DND-41 (cell line): ENCODE measurements around the gene SCRG1.

ENCODE experiments used
- ATAC-seq: fragments of 200-7000 bp; cut with Tn5 transposase; 3 replicates; pipeline ENCODE4 v1.9.1; 2021; ENCODE audit warnings: low read depth; ENCODE audit not compliant: insufficient read depth
- DNase-seq: peaks from one replicate; pipeline ENCODE4 v3.0.0-alpha.2; 2020
- H2AFZ ChIP-seq: 2 replicates; pipeline ENCODE4 v1.6.0; 2012; ENCODE audit warnings: low read depth, low read length
- H3K27ac ChIP-seq: 2 replicates; pipeline ENCODE4 v1.5.1; 2012; ENCODE audit warnings: low read length, inconsistent platforms
- H3K27me3 ChIP-seq: fragments of 200-600 bp; sonication (generic); 2 replicates; pipeline ENCODE4 v1.6.0; 2012; ENCODE audit warnings: low read length, mild to moderate bottlenecking, inconsistent platforms; ENCODE audit not compliant: insufficient read depth, poor library complexity
- H3K36me3 ChIP-seq: 2 replicates; pipeline ENCODE4 v1.5.1; 2012; ENCODE audit warnings: low read length, inconsistent platforms; ENCODE audit not compliant: insufficient read depth
- H3K4me1 ChIP-seq: 2 replicates; pipeline ENCODE4 v1.5.1; 2012; ENCODE audit warnings: mild to moderate bottlenecking, low read length; ENCODE audit not compliant: insufficient read depth
- H3K4me2 ChIP-seq: 2 replicates; pipeline ENCODE4 v1.6.0; 2012; ENCODE audit warnings: mild to moderate bottlenecking, moderate library complexity, low read length, inconsistent platforms; ENCODE audit not compliant: insufficient read depth
- H3K4me3 ChIP-seq, 2 experiments: fragments of 200-600 bp in 1 of 2; shearing (Covaris generic) in 1 of 2; 2 replicates each; pipeline ENCODE4 v1.5.1; 2012 to 2016; ENCODE audit warnings: inconsistent platforms in 2 of 2, low read length in 2 of 2, mild to moderate bottlenecking in 2 of 2, low read depth in 1 of 2, moderate library complexity in 1 of 2
- H3K79me2 ChIP-seq: 2 replicates; pipeline ENCODE4 v1.6.0; 2012; ENCODE audit warnings: low read length, inconsistent platforms; ENCODE audit not compliant: insufficient read depth
- H3K9ac ChIP-seq: 2 replicates; pipeline ENCODE4 v1.6.0; 2012; ENCODE audit warnings: low read depth, mild to moderate bottlenecking, inconsistent platforms, low read length, moderate library complexity
- H3K9me3 ChIP-seq: 2 replicates; pipeline ENCODE4 v1.5.1; 2012; ENCODE audit warnings: low read length, moderate library complexity, mild to moderate bottlenecking, inconsistent platforms; ENCODE audit not compliant: insufficient read depth, severe bottlenecking
- H4K20me1 ChIP-seq: 2 replicates; pipeline ENCODE4 v1.6.0; 2012; ENCODE audit warnings: low read length; ENCODE audit not compliant: insufficient read depth
- CTCF ChIP-seq: IDR thresholded peaks from 2 replicates; pipeline ENCODE4 v1.5.1; 2012; ENCODE audit warnings: borderline replicate concordance, low read length, moderate library complexity, mild to moderate bottlenecking; ENCODE audit not compliant: poor library complexity, severe bottlenecking; ENCODE audit errors: extremely low read depth
- EZH2 ChIP-seq: IDR thresholded peaks from 3 replicates; pipeline ENCODE4 v1.6.1; 2012; ENCODE audit warnings: borderline replicate concordance, low read depth, mild to moderate bottlenecking, moderate library complexity, low read length, inconsistent platforms; ENCODE audit not compliant: severe bottlenecking

Gene SCRG1

GRCh38 chr4:173405840-173406606 lies 7.1 kb upstream of the SCRG1 start:
- Histone ChIP-seq H3K4me3 (no peak overlapping the region), H3K4me2 (no peak overlapping the region), H3K27me3 (no peaks in the 10 kb centered on the region), H3K27ac (no peak overlapping the region), H3K9ac (no peak overlapping the region), H3K9me3 (no peaks in the 10 kb centered on the region), H2AFZ (no peak overlapping the region), H3K36me3 (no peaks in the 10 kb centered on the region), H4K20me1 (no peaks in the 10 kb centered on the region), H3K4me1 (peaks cover 9% of the 10 kb centered on the region), H3K79me2 (no peaks in the 10 kb centered on the region)
- ATAC-seq (no peak), DNase-seq (no peak)
- TF ChIP-seq EZH2: no peak
- TF ChIP-seq CTCF: no peak

GRCh38 chr4:173404296-173404865 lies 5.5 kb upstream of the SCRG1 start:
- Histone ChIP-seq H3K36me3 (no peaks in the 10 kb centered on the region), H3K79me2 (no peaks in the 10 kb centered on the region), H4K20me1 (no peaks in the 10 kb centered on the region), H3K4me1 (peaks cover 9% of the 10 kb centered on the region), H3K9ac (no peak overlapping the region), H3K27ac (no peak overlapping the region), H3K27me3 (no peaks in the 10 kb centered on the region), H3K9me3 (no peaks in the 10 kb centered on the region), H2AFZ (no peak overlapping the region), H3K4me3 (no peak overlapping the region), H3K4me2 (no peak overlapping the region)
- DNase-seq: no peak
- ATAC-seq: no peak
- TF ChIP-seq EZH2: no peak
- no peak for TF ChIP-seq CTCF

GRCh38 chr4:173403051-173403450 lies 4.1 kb upstream of the SCRG1 start:
- Histone ChIP-seq H3K4me3 (no peak overlapping the region), H4K20me1 (no peaks in the 10 kb centered on the region), H3K4me1 (peaks cover 9% of the 10 kb centered on the region), H3K36me3 (no peaks in the 10 kb centered on the region), H3K9ac (no peak overlapping the region), H3K27ac (no peak overlapping the region), H3K4me2 (no peak overlapping the region), H3K9me3 (no peaks in the 10 kb centered on the region), H3K27me3 (no peaks in the 10 kb centered on the region), H3K79me2 (no peaks in the 10 kb centered on the region), H2AFZ (no peak overlapping the region)
- TF ChIP-seq EZH2 (no peak), CTCF (no peak)
- ATAC-seq (no peak), DNase-seq (no peak)
